ENCODE data around the gene SLC25A25.

Gene SLC25A25

GRCh38 chr9:128153947-128154695 is 86.1 kb downstream of the SLC25A25 start:
- TF ChIP-seq CTCF (IDR thresholded peaks at IDR 0.05; ENCODE audit: low read depth, low read length) = no peak
- DNase-seq (ENCODE audit: extremely low read depth, low read depth) = no peak

GRCh38 chr9:128155736-128156500 is 87.9 kb downstream of the SLC25A25 start:
- no peak for DNase-seq (ENCODE audit: extremely low read depth, low read depth)
- TF ChIP-seq CTCF (IDR thresholded peaks at IDR 0.05; ENCODE audit: low read depth, low read length) = no peak
